GM23338 (cell line): ENCODE data around the gene IMPA2. TPM values are rescaled to one million over a fixed set of nuclear protein-coding genes. Genes with fewer than 3 reads are reported as not detected.

Source experiments
- ATAC-seq: fragments of 200-7000 bp; cut with Tn5 transposase; 3 replicates; pipeline ENCODE4 v1.9.1; 2020
- DNase-seq: peaks from one replicate; pipeline ENCODE4 v3.0.0-alpha.2; 2015; ENCODE audit warnings: low spot score
- H2AFZ ChIP-seq: fragments of 200-600 bp; sonication (generic); 2 replicates; pipeline ENCODE4 v1.8.0; 2016; ENCODE audit warnings: antibody characterized with exemption, mild to moderate bottlenecking, moderate library complexity
- H3F3A ChIP-seq: fragments of 200-600 bp; sonication (generic); replicated peaks from 2 replicates; pipeline ENCODE4 v1.8.0; 2017; ENCODE audit warnings: antibody characterized with exemption, mixed run types, low read depth
- H3K27ac ChIP-seq: fragments of 200-600 bp; sonication (generic); 2 replicates; pipeline ENCODE4 v1.6.1; 2016; ENCODE audit warnings: low read depth
- H3K27me3 ChIP-seq: fragments of 200-600 bp; sonication (generic); 2 replicates; pipeline ENCODE4 v1.8.0; 2016; ENCODE audit warnings: mild to moderate bottlenecking, mixed run types, moderate library complexity; ENCODE audit not compliant: insufficient read depth
- H3K36me3 ChIP-seq: fragments of 200-600 bp; sonication (generic); 2 replicates; pipeline ENCODE4 v1.8.0; 2016; ENCODE audit warnings: mild to moderate bottlenecking; ENCODE audit not compliant: insufficient read depth
- H3K4me1 ChIP-seq: fragments of 200-600 bp; sonication (generic); 2 replicates; pipeline ENCODE4 v1.8.0; 2016; ENCODE audit warnings: mild to moderate bottlenecking, moderate library complexity; ENCODE audit not compliant: insufficient read depth
- H3K4me2 ChIP-seq: fragments of 200-600 bp; sonication (generic); 2 replicates; pipeline ENCODE4 v1.7.1; 2017; ENCODE audit warnings: mixed run types
- H3K4me3 ChIP-seq: fragments of 200-600 bp; sonication (generic); 2 replicates; pipeline ENCODE4 v1.6.1; 2016; ENCODE audit warnings: mixed run types
- H3K79me2 ChIP-seq: fragments of 200-600 bp; sonication (generic); replicated peaks from 2 replicates; pipeline ENCODE4 v1.8.0; 2017; ENCODE audit warnings: mild to moderate bottlenecking; ENCODE audit not compliant: insufficient read depth
- H3K9me2 ChIP-seq: fragments of 200-600 bp; sonication (generic); 2 replicates; pipeline ENCODE4 v1.8.0; 2017; ENCODE audit not compliant: insufficient read depth
- H4K20me1 ChIP-seq: fragments of 200-600 bp; sonication (generic); replicated peaks from 2 replicates; pipeline ENCODE4 v1.8.0; 2017; ENCODE audit warnings: mild to moderate bottlenecking; ENCODE audit not compliant: insufficient read depth
- H3K27ac Mint-ChIP-seq: 2 replicates; pipeline ENCODE4 v1.8.0; 2020; ENCODE audit warnings: inconsistent platforms, mild to moderate bottlenecking, moderate library complexity, mixed read lengths
- H3K27me3 Mint-ChIP-seq: 3 replicates; pipeline ENCODE4 v1.8.0; 2022; ENCODE audit warnings: low read depth, mild to moderate bottlenecking, moderate library complexity, mixed read lengths, inconsistent platforms; ENCODE audit not compliant: insufficient read depth, poor library complexity
- H3K36me3 Mint-ChIP-seq: 3 replicates; pipeline ENCODE4 v1.8.0; 2021; ENCODE audit warnings: low read depth, mild to moderate bottlenecking, inconsistent platforms, moderate library complexity, mixed read lengths
- H3K4me1 Mint-ChIP-seq: 3 replicates; pipeline ENCODE4 v1.8.0; 2020; ENCODE audit warnings: mild to moderate bottlenecking, inconsistent platforms, mixed read lengths
- H3K4me3 Mint-ChIP-seq: 3 replicates; pipeline ENCODE4 v1.8.0; 2021; ENCODE audit warnings: moderate library complexity, mild to moderate bottlenecking, inconsistent platforms, mixed read lengths
- H3K9me3 Mint-ChIP-seq: 3 replicates; pipeline ENCODE4 v1.8.0; 2020; ENCODE audit warnings: moderate library complexity, mild to moderate bottlenecking, inconsistent platforms, mixed read lengths
- CREB1 ChIP-seq: fragments of 250-450 bp; sonication (Bioruptor Pico); IDR thresholded peaks from 2 replicates; pipeline ENCODE4 v1.5.0; 2020; ENCODE audit warnings: low read depth, mild to moderate bottlenecking, moderate library complexity
- CTCF ChIP-seq, 2 experiments: fragments of 200-600 bp in 1 of 2; sonication (generic) in 1 of 2; conservative IDR thresholded peaks; 2 replicates each; pipeline versions ENCODE4 v1.5.1 to v1.6.1; 2016 to 2017; ENCODE audit warnings: antibody characterized with exemption in 2 of 2, low read depth in 2 of 2, mild to moderate bottlenecking in 2 of 2, moderate library complexity in 1 of 2
- ETS1 ChIP-seq: IDR thresholded peaks from 2 replicates; pipeline ENCODE4 v1.6.1; 2016; ENCODE audit warnings: antibody characterized with exemption
- EZH2 ChIP-seq: fragments of 200-600 bp; sonication (generic); IDR thresholded peaks from one replicate; pipeline ENCODE4 v1.8.0; 2017; ENCODE audit warnings: antibody characterized with exemption, mild to moderate bottlenecking, low read depth; ENCODE audit not compliant: unreplicated experiment
- JUNB ChIP-seq: IDR thresholded peaks from one replicate; pipeline ENCODE4 v1.6.1; 2016; ENCODE audit warnings: antibody characterized with exemption; ENCODE audit not compliant: unreplicated experiment
- NANOG ChIP-seq: IDR thresholded peaks from 2 replicates; pipeline ENCODE4 v1.6.1; 2016; ENCODE audit warnings: antibody characterized with exemption, borderline replicate concordance
- POLR2AphosphoS5 ChIP-seq: IDR thresholded peaks from 2 replicates; pipeline ENCODE4 v1.6.1; 2016; ENCODE audit warnings: antibody characterized with exemption, low read depth
- REST ChIP-seq: IDR thresholded peaks from one replicate; pipeline ENCODE4 v1.6.1; 2018; ENCODE audit warnings: antibody characterized with exemption; ENCODE audit not compliant: unreplicated experiment
- STAT1 ChIP-seq: IDR thresholded peaks from one replicate; pipeline ENCODE4 v1.6.1; 2016; ENCODE audit warnings: antibody characterized with exemption; ENCODE audit not compliant: unreplicated experiment
- ZNF114 ChIP-seq: fragments of 250-450 bp; sonication (Bioruptor Pico); IDR thresholded peaks from 2 replicates; pipeline ENCODE4 v1.5.0; 2020; ENCODE audit warnings: mild to moderate bottlenecking, moderate library complexity
- ZNF331 ChIP-seq: fragments of 250-450 bp; sonication (Bioruptor Pico); IDR thresholded peaks from 2 replicates; pipeline ENCODE4 v1.5.0; 2020; ENCODE audit warnings: low read depth, mild to moderate bottlenecking, moderate library complexity
- ZNF462 ChIP-seq: fragments of 250-450 bp; sonication (Bioruptor Pico); IDR thresholded peaks from 2 replicates; pipeline ENCODE4 v1.5.0; 2020; ENCODE audit warnings: mild to moderate bottlenecking, moderate library complexity
- polyA plus RNA-seq: library from polyadenylated mRNA; unstranded; fragments of >200 nt; fragmentation: Nextera tagmentation; extraction: Ambion mirVana; gene quantifications from 2 replicates; pipeline ENCODE4 v1.2.1, GENCODE V29; 2016
- total RNA-seq: library from RNA; depleted of rRNA; stranded (reverse); fragments of >200 nt; shearing (Covaris generic); gene quantifications from 2 replicates; pipeline ENCODE4 v1.2.3, GENCODE V29; 2014

IMPA2 gene
- total and polyA plus RNA-seq, 2 experiments from 2014 or later = 50.4 to 122 TPM

GRCh38 chr18:12001421-12001820, 20.1 kb downstream of the IMPA2 start (continued):
- no peak for TF ChIP-seq EZH2

- no peaks in the 10 kb centered on the region for H3K9me2 ChIP-seq
- no peak overlapping the region for H3K27ac ChIP-seq
- peaks cover 5% of the 10 kb centered on the region for H3K79me2 ChIP-seq
- H4K20me1 ChIP-seq = peaks cover 5% of the 10 kb centered on the region
- peaks cover 42% of the 10 kb centered on the region for H3K36me3 Mint-ChIP-seq
- no peaks in the 10 kb centered on the region for H3F3A ChIP-seq
- no peak overlapping the region for H3K27ac Mint-ChIP-seq
- no peak overlapping the region for H3K4me3 Mint-ChIP-seq
- peaks cover 4% of the 10 kb centered on the region for H3K27me3 Mint-ChIP-seq
- no peaks in the 10 kb centered on the region for H3K9me3 Mint-ChIP-seq
- no peaks in the 10 kb centered on the region for H3K4me1 Mint-ChIP-seq
- no peak overlapping the region for H3K4me2 ChIP-seq
- no peaks in the 10 kb centered on the region for H3K27me3 ChIP-seq
- no peak overlapping the region for H3K4me3 ChIP-seq
- TF ChIP-seq CREB1 = no peak
- TF ChIP-seq STAT1 = no peak
- TF ChIP-seq POLR2AphosphoS5 = no peak
- TF ChIP-seq REST = no peak
- no peak for TF ChIP-seq ZNF462 (CRISPR knock-in tag)
- no peak for TF ChIP-seq CTCF (conservative IDR thresholded peaks at IDR 0.05; ENCODE audit: low read depth in 2 of 2)
- no peak for TF ChIP-seq NANOG
- TF ChIP-seq ZNF331 = no peak
- no peak for TF ChIP-seq ETS1
- no peak for TF ChIP-seq ZNF114 (CRISPR knock-in tag)
- TF ChIP-seq JUNB = no peak
- ATAC-seq (no peak), DNase-seq (no peak)
- H3K4me1 ChIP-seq = no peaks in the 10 kb centered on the region
- H3K36me3 ChIP-seq = peaks cover 16% of the 10 kb centered on the region
- H2AFZ ChIP-seq = no peak overlapping the region
These were observed 22.6 kb downstream of the IMPA2 start for GRCh38 chr18:12003894-12004293.
